K562 (cell line): ENCODE measurements around the gene SPTAN1. TPM values are rescaled to one million over a fixed set of nuclear protein-coding genes. Genes with fewer than 3 reads are reported as not detected.

Source experiments
- ATAC-seq: fragments of 200-7000 bp; cut with Tn5 transposase; 3 replicates; pipeline ENCODE4 v1.9.1; 2020; ENCODE audit warnings: moderate library complexity
- BruUV-seq: library from RNA; stranded (reverse); fragments of 400-500 nt; replicated peaks from 2 replicates; lab custom pipeline; 2021; lab: Mats Ljungman, UMichigan
- CTCF ChIA-PET: fragments of 300-600 bp; formaldehyde crosslinking; extraction: SDS; loops from one replicate; lab custom pipeline; 2021; ENCODE audit warnings: low intra/inter-chr PET ratio; lab: Yijun Ruan, JAX
- POLR2A ChIA-PET: fragments of 300-600, 350-650 bp; sonication (Branson Sonifier 250); formaldehyde crosslinking; extraction: SDS; loops from one replicate; lab custom pipeline; 2021; ENCODE audit warnings: antibody characterized with exemption, inconsistent platforms; lab: Yijun Ruan, JAX
- DNase-seq, 4 experiments: peaks; one replicate each; pipeline versions ENCODE4 v3.0.0 to v3.0.0-alpha.2; 2011 to 2018; ENCODE audit warnings: low spot score in 3 of 4, mixed read lengths in 3 of 4; ENCODE audit errors: extremely low read depth in 1 of 4
- FAIRE-seq: peaks from 2 replicates; lab custom pipeline; 2011; peaks lifted over from hg19 to GRCh38; lab: Jason Lieb, UNC
- H2AFZ ChIP-seq: 2 replicates; pipeline ENCODE4 v1.6.0; 2011; ENCODE audit warnings: low read depth, low read length, control low read depth, inconsistent platforms
- H3K27ac ChIP-seq: fragments of 200-600 bp; 3 replicates; pipeline ENCODE4 v1.8.0; 2011; ENCODE audit warnings: low read depth, mild to moderate bottlenecking, control low read depth, inconsistent platforms, low read length, moderate library complexity, mixed read lengths; ENCODE audit errors: extremely low read depth
- H3K27me3 ChIP-seq, 2 experiments: fragments of 300-600 bp in 1 of 2; 2 replicates in 1 of 2; 3 replicates in 1 of 2; pipeline versions ENCODE4 v1.6.0 to v1.8.0; 2011; ENCODE audit warnings: inconsistent platforms in 2 of 2, low read length in 2 of 2, mild to moderate bottlenecking in 1 of 2, mixed read lengths in 1 of 2, moderate library complexity in 1 of 2; ENCODE audit not compliant: control insufficient read depth in 2 of 2, insufficient read depth in 2 of 2
- H3K36me3 ChIP-seq: fragments of 300-600 bp; 3 replicates; pipeline ENCODE4 v1.8.0; 2011; ENCODE audit warnings: mild to moderate bottlenecking, low read length, inconsistent platforms; ENCODE audit not compliant: control insufficient read depth, insufficient read depth
- H3K4me1 ChIP-seq, 2 experiments: fragments of 200-600 bp in 1 of 2; replicated peaks in 1 of 2; 2 replicates in 1 of 2; 3 replicates in 1 of 2; pipeline versions ENCODE4 v1.5.1 to v1.8.0; 2011; ENCODE audit warnings: inconsistent platforms in 2 of 2, low read length in 2 of 2, mild to moderate bottlenecking in 1 of 2, mixed read lengths in 1 of 2, moderate library complexity in 1 of 2; ENCODE audit not compliant: control insufficient read depth in 2 of 2, insufficient read depth in 2 of 2
- H3K4me2 ChIP-seq: 2 replicates; pipeline ENCODE4 v1.6.1; 2011; ENCODE audit warnings: low read length, control low read depth, inconsistent platforms, mixed read lengths; ENCODE audit not compliant: insufficient read depth
- H3K4me3 ChIP-seq: fragments of 200-600 bp; sonication (generic), shearing (Covaris generic); 2 replicates; pipeline ENCODE4 v1.5.1; 2016; ENCODE audit warnings: control low read depth, inconsistent platforms
- H3K79me2 ChIP-seq: fragments of 200-600 bp; 3 replicates; pipeline ENCODE4 v1.8.0; 2011; ENCODE audit warnings: low read length, inconsistent platforms; ENCODE audit not compliant: control insufficient read depth, insufficient read depth
- H3K9ac ChIP-seq, 2 experiments: 2 replicates each; pipeline versions ENCODE4 v1.6.0 to v1.6.1; 2011; ENCODE audit warnings: low read depth in 2 of 2, low read length in 2 of 2, control low read depth in 1 of 2, inconsistent platforms in 1 of 2, mild to moderate bottlenecking in 1 of 2, mixed read lengths in 1 of 2; ENCODE audit not compliant: insufficient read depth in 1 of 2
- H3K9me1 ChIP-seq: one replicate; pipeline ENCODE4 v1.6.0; 2011; ENCODE audit warnings: inconsistent platforms, mild to moderate bottlenecking, low read length, moderate library complexity; ENCODE audit not compliant: control insufficient read depth, insufficient read depth
- H3K9me3 ChIP-seq: replicated peaks from 2 replicates; pipeline ENCODE4 v1.5.1; 2011; ENCODE audit warnings: low read depth, low read length, inconsistent platforms; ENCODE audit not compliant: control insufficient read depth, insufficient read depth
- H4K20me1 ChIP-seq: replicated peaks from 2 replicates; pipeline ENCODE4 v1.6.1; 2011; ENCODE audit warnings: low read length, inconsistent platforms, mixed read lengths; ENCODE audit not compliant: control insufficient read depth, insufficient read depth
- ADNP ChIP-seq: fragments of 200-800 bp; sonication (Bioruptor generic); IDR thresholded peaks from 2 replicates; pipeline ENCODE4 v1.6.1; 2016; ENCODE audit warnings: missing genetic modification characterization, missing compliant biosample characterization
- CREM ChIP-seq: IDR thresholded peaks from 2 replicates; pipeline ENCODE4 v1.6.1; 2014; ENCODE audit warnings: antibody characterized with exemption, low read depth
- HDGF ChIP-seq: fragments of 450-650 bp; IDR thresholded peaks from 2 replicates; pipeline ENCODE4 v1.6.1; 2016
- HNRNPL ChIP-seq: fragments of 200-400 bp; formaldehyde crosslinking; IDR thresholded peaks from 2 replicates; pipeline ENCODE4 v1.6.1; 2017; ENCODE audit warnings: low read depth, mild to moderate bottlenecking, low read length
- HSF4 ChIP-seq: fragments of 250-450 bp; sonication (Bioruptor Pico); IDR thresholded peaks from 2 replicates; pipeline ENCODE4 v2.1.2; 2022; ENCODE audit warnings: mild to moderate bottlenecking, moderate library complexity, borderline replicate concordance
- MIER1 ChIP-seq: fragments of 450-650 bp; IDR thresholded peaks from 2 replicates; pipeline ENCODE4 v1.6.1; 2016; ENCODE audit warnings: antibody characterized with exemption, mild to moderate bottlenecking, low read depth
- PML ChIP-seq: IDR thresholded peaks from 2 replicates; pipeline ENCODE4 v1.6.1; 2012; ENCODE audit warnings: low read length, inconsistent platforms
- TEAD2 ChIP-seq: fragments of 450-650 bp; IDR thresholded peaks from 2 replicates; pipeline ENCODE4 v1.6.1; 2016; ENCODE audit warnings: missing genetic modification characterization, control low read depth, missing compliant biosample characterization
- XRCC3 ChIP-seq: fragments of 450-650 bp; IDR thresholded peaks from 2 replicates; pipeline ENCODE4 v1.6.1; 2017; ENCODE audit warnings: mild to moderate bottlenecking, moderate library complexity
- ZBED1 ChIP-seq: IDR thresholded peaks from 2 replicates; pipeline ENCODE4 v1.6.1; 2014
- ZNF224 ChIP-seq: sonication (generic); formaldehyde crosslinking; IDR thresholded peaks from 2 replicates; pipeline ENCODE4 v1.8.0; 2022; ENCODE audit warnings: mild to moderate bottlenecking, missing genetic modification reagents
- ZNF239 ChIP-seq: fragments of 250-450 bp; sonication (Bioruptor Pico); IDR thresholded peaks from 2 replicates; pipeline ENCODE4 v1.4.0; 2020; ENCODE audit warnings: mild to moderate bottlenecking
- ZNF561 ChIP-seq: fragments of 450-650 bp; formaldehyde crosslinking; conservative IDR thresholded peaks from 2 replicates; pipeline ENCODE4 v1.4.0; 2020; ENCODE audit warnings: mild to moderate bottlenecking, moderate library complexity
- ZNF785 ChIP-seq: fragments of 250-450 bp; sonication (Bioruptor Pico); IDR thresholded peaks from 2 replicates; pipeline ENCODE4 v1.4.0; 2020; ENCODE audit warnings: mild to moderate bottlenecking
- WGBS: fragments of 100-300 bp; shearing (Covaris generic); methylation state at CpG from one replicate; pipeline ENCODE4 v1.1.6; 2016; ENCODE audit warnings: low coverage, mixed read lengths; ENCODE audit not compliant: insufficient coverage; ENCODE audit errors: missing lambda C conversion rate; 5-methylcytosine and 5-hydroxymethylcytosine counted together
- in situ Hi-C: fragments of 300-500 bp; cut with MboI; formaldehyde crosslinking; loops from 4 replicates; pipeline ENCODE4 v1.15.0; 2018; ENCODE audit warnings: inconsistent platforms, mixed read lengths
- intact Hi-C: fragments of 100-400 bp; cut with micrococcal nuclease; formaldehyde crosslinking; loops from 2 replicates; pipeline ENCODE4 v1.14.2; 2022
- polyA plus RNA-seq, 8 experiments: library from polyadenylated mRNA; depleted of rRNA in 4 of 8; stranded (reverse) in 5 of 8; unstranded in 3 of 8; fragments of >200 nt; fragmentation: Nextera tagmentation in 2 of 8; fragmentation: Illumina TruSeq in 1 of 8; extraction: Ambion mirVana in 2 of 8; extraction: Trizol in 1 of 8; gene quantifications; 2 replicates each; pipeline versions ENCODE4 v1.2.1 to v1.2.3, GENCODE V29; 2011 to 2014; ENCODE audit warnings: inconsistent platforms in 1 of 8, missing spikeins in 1 of 8
- total RNA-seq, 7 experiments: library from RNA; depleted of rRNA in 6 of 7; stranded (reverse); fragments of >200 nt in 6 of 7; fragmentation: Illumina TruSeq in 2 of 7; extraction: Trizol in 2 of 7; gene quantifications; 2 replicates each; pipeline versions ENCODE4 v1.2.1 to v1.2.3, GENCODE V29; 2011 to 2021; ENCODE audit warnings: low replicate concordance in 1 of 7
- TF ChIP-seq, protein P1 (sequence below): fragments of 150-350 bp; conservative IDR thresholded peaks from 2 replicates; pipeline ENCODE4 v1.6.1; 2014; ENCODE audit warnings: low read length
- TF ChIP-seq, protein P2 (sequence below), 2 experiments: fragments of 450-650 bp; IDR thresholded peaks; 2 replicates each; pipeline ENCODE4 v1.6.1; 2016
- TF ChIP-seq, protein P3 (sequence below): sonication (generic); formaldehyde crosslinking; IDR thresholded peaks from 2 replicates; pipeline ENCODE4 v1.8.0; 2023; ENCODE audit warnings: mild to moderate bottlenecking, missing genetic modification reagents
- TF ChIP-seq, protein P4 (sequence below): fragments of 450-650 bp; formaldehyde crosslinking; IDR thresholded peaks from 2 replicates; pipeline ENCODE4 v1.4.0; 2020; ENCODE audit warnings: mild to moderate bottlenecking, mixed read lengths

The SPTAN1 gene
- total and polyA plus RNA-seq, 9 of the 15 experiments (the other 6 are each of a cell fraction or from before 2014, with no cell fraction given), result 1.5 to 13.5 (median 6.8) TPM

DNA sequence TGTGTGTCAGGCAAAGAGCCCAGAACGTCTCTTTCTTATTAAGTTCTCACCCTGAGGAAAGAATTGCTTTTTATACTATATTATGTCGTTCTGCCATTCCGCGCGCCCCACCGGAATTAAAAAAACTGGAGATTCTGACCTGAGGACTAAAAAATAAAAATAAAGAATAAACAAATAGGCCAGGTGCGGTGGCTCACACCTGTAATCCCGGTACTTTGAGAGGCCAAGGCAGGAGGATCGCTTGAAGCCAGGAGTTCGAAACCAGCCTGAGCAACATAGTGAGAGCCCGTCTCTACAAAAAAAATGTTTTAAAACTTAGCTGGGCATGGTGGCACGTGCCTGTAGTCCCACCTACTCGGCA lies 104.9 kb downstream of the SPTAN1 start:
- Histone ChIP-seq H3K27me3 (no peaks in the 10 kb centered on the region; a peak in 1 of 5 replicates), H3K79me2 (peaks cover 30% of the 10 kb centered on the region), H2AFZ (peak overlapping the region; percentile 99), H3K4me1 (peaks cover 5 to 28% of the 10 kb centered on the region in 2 experiments; a peak in 4 of 5 replicates), H3K36me3 (peaks cover 13% of the 10 kb centered on the region; the same call in 2 of the 3 replicates), H3K9ac (peak overlapping the region; percentile 95 to 99; a peak in 3 of 4 replicates), H3K4me3 (no peak overlapping the region), H3K9me3 (no peaks in the 10 kb centered on the region), H3K27ac (peak overlapping the region; percentile 99), H4K20me1 (no peaks in the 10 kb centered on the region), H3K9me1 (no peaks in the 10 kb centered on the region), H3K4me2 (peak overlapping the region; percentile 98)
- BruUV-seq, result no TSS peak
- ChIA-PET POLR2A (interaction anchor here (0.6 to 1.9 kb wide), 7 partner anchors 9 to 1302 kb away, joined by 3 to 8 read pairs (median 3); no protein-coding TSS in a partner anchor), CTCF (no interaction called here)
- FAIRE-seq, result no peak
- WGBS, result 91% methylated on average over 13 of the region's 13 CpGs
- DNase-seq, result no peak
- no peak for ATAC-seq
- in situ Hi-C loops (no loop called here), intact Hi-C loops (no loop called here)
- TF ChIP-seq, protein P1, sequence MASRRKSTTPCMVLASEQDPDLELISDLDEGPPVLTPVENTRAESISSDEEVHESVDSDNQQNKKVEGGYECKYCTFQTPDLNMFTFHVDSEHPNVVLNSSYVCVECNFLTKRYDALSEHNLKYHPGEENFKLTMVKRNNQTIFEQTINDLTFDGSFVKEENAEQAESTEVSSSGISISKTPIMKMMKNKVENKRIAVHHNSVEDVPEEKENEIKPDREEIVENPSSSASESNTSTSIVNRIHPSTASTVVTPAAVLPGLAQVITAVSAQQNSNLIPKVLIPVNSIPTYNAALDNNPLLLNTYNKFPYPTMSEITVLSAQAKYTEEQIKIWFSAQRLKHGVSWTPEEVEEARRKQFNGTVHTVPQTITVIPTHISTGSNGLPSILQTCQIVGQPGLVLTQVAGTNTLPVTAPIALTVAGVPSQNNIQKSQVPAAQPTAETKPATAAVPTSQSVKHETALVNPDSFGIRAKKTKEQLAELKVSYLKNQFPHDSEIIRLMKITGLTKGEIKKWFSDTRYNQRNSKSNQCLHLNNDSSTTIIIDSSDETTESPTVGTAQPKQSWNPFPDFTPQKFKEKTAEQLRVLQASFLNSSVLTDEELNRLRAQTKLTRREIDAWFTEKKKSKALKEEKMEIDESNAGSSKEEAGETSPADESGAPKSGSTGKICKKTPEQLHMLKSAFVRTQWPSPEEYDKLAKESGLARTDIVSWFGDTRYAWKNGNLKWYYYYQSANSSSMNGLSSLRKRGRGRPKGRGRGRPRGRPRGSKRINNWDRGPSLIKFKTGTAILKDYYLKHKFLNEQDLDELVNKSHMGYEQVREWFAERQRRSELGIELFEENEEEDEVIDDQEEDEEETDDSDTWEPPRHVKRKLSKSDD, result no peak
- TF ChIP-seq ZNF785, result no peak
- TF ChIP-seq ZNF224, result no peak
- 0 out of 2 replicates have a peak, but pooled peaks have one; percentile 4 for TF ChIP-seq PML
- TF ChIP-seq, protein P2, sequence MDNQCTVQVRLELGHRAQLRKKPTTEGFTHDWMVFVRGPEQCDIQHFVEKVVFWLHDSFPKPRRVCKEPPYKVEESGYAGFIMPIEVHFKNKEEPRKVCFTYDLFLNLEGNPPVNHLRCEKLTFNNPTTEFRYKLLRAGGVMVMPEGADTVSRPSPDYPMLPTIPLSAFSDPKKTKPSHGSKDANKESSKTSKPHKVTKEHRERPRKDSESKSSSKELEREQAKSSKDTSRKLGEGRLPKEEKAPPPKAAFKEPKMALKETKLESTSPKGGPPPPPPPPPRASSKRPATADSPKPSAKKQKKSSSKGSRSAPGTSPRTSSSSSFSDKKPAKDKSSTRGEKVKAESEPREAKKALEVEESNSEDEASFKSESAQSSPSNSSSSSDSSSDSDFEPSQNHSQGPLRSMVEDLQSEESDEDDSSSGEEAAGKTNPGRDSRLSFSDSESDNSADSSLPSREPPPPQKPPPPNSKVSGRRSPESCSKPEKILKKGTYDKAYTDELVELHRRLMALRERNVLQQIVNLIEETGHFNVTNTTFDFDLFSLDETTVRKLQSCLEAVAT (IDR thresholded peaks at IDR 0.05), result peak in 1 of 2 experiments; percentile 90; a peak in 2 of 4 replicates
- no peak for TF ChIP-seq CREM
- no peak for TF ChIP-seq HNRNPL
- no peak for TF ChIP-seq MIER1
- TF ChIP-seq, protein P3, sequence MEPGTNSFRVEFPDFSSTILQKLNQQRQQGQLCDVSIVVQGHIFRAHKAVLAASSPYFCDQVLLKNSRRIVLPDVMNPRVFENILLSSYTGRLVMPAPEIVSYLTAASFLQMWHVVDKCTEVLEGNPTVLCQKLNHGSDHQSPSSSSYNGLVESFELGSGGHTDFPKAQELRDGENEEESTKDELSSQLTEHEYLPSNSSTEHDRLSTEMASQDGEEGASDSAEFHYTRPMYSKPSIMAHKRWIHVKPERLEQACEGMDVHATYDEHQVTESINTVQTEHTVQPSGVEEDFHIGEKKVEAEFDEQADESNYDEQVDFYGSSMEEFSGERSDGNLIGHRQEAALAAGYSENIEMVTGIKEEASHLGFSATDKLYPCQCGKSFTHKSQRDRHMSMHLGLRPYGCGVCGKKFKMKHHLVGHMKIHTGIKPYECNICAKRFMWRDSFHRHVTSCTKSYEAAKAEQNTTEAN (CRISPR knock-in tag), result no peak
- no peak for TF ChIP-seq ZNF239
- no peak for TF ChIP-seq ADNP (tag)
- TF ChIP-seq HDGF, result no peak
- TF ChIP-seq, protein P4, sequence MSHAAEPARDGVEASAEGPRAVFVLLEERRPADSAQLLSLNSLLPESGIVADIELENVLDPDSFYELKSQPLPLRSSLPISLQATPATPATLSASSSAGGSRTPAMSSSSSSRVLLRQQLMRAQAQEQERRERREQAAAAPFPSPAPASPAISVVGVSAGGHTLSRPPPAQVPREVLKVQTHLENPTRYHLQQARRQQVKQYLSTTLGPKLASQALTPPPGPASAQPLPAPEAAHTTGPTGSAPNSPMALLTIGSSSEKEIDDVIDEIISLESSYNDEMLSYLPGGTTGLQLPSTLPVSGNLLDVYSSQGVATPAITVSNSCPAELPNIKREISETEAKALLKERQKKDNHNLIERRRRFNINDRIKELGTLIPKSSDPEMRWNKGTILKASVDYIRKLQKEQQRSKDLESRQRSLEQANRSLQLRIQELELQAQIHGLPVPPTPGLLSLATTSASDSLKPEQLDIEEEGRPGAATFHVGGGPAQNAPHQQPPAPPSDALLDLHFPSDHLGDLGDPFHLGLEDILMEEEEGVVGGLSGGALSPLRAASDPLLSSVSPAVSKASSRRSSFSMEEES (CRISPR knock-in tag), result no peak
- no peak for TF ChIP-seq XRCC3
- no peak for TF ChIP-seq ZBED1
- TF ChIP-seq HSF4 (CRISPR knock-in tag), result no peak
- 0 out of 2 replicates have a peak, but pooled peaks have one; percentile 30 for TF ChIP-seq TEAD2 (tag)
- no peak for TF ChIP-seq ZNF561 (CRISPR knock-in tag)
